NCI-H1694 (cell line): Measurements from ENCODE around the gene MORN1.

Experiments used
- DNase-seq: peaks from one replicate; lab custom pipeline; 2025; lab: John Stamatoyannopoulos, UW

Gene MORN1

DNA sequence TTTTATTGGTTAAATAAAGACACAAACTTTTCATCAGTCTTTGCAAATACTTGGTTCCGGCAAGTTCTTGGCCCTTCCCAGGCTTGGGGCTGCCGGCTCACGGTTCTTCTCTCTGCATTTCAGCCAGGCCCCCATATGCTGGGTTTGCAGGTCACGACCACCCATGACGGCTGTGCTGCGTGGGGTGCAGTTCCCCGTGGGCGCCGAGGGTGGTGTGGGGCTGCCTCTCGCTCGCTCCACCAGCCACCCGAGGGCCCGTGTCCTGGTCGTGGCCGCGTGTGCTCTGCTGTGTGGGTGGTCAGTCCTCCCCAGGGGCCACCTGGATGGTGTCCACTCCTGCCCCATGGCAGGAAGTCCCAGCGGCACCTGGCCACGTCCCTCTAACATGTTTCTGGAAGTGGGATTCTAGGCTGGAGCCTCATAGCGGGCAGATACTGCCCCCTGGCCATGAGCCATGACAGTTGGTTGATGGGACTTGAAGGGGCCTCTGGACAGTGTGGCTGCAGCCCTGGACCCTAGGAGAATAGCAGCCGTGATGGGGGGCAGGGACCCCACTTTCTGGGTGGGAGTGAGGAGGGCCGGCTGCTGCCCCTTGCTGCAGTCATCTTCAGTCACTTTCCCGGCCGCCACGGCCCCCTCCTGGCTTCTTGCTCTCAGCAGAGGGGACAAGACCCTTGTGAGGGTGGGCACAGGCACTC, 117.0 kb downstream of the MORN1 start:
- DNase-seq = no peak

DNA sequence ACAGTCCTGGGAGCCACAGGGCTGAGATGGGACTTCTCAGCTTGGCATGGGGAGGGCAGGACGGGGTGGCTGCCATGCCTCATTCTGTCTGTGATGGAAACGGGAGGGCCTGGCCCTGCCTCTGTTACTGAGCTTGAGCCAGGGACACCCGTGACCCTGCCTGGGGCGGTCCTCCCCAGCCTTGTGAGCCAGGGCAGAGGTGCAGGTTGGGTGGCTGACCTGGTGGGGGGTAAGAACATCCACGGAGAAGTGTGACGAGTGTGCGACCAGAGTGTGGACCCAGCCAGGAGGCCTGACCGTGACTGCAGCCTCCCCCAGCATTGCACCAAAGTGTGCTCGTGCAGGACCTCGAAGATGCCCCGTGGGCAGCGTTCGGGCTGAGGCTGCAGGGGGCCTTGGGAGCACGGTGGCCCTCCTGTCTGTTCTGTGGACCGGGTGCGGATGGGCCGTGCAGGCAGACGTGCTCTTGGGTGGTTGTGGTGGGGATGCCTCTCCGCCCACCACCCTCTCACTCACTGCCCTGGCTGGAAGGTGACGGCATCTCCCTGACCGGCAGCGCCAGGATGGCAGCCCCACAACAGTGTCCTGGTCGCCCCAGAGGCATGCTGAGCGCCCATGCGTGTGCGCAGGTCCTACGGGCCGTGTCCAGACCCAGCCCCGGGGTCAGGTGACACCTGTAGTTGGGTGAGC, 117.8 kb downstream of the MORN1 start:
- no peak for DNase-seq

DNA sequence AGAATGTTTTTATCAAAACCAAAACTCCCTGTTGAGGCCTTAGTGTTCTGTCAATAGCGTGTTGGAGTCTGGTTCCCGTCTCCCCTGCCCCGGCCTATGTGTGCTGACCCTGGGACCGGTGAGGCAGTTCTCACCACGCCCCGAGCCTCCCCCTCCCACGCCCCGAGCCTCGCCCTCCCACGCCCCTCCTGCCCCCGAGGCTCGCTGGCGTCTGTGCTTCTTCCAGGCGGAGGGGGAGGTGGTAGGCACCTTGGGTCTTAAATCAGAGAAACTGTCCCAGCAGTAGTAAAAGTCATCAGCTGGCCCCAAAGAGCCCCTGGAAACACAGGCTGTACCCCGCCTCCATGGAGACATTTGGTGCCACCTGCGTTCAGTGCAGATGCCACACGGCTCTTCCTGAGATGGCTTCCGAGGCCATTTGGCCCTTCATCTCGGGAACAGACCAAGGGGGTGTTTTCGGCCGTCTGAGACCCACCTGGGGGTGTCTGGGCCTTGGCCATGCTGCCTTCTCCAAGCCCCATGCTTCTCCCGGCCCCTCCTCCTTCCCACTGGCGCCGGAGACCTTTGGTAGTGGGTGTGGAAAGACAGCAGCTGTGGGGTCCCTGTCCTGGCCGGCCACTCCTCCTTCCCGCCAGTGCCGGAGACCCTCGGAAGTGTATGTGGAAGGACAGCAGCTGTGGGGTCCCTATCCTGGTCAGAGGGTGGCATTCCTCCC, 118.5 kb downstream of the MORN1 start:
- no peak for DNase-seq

DNA sequence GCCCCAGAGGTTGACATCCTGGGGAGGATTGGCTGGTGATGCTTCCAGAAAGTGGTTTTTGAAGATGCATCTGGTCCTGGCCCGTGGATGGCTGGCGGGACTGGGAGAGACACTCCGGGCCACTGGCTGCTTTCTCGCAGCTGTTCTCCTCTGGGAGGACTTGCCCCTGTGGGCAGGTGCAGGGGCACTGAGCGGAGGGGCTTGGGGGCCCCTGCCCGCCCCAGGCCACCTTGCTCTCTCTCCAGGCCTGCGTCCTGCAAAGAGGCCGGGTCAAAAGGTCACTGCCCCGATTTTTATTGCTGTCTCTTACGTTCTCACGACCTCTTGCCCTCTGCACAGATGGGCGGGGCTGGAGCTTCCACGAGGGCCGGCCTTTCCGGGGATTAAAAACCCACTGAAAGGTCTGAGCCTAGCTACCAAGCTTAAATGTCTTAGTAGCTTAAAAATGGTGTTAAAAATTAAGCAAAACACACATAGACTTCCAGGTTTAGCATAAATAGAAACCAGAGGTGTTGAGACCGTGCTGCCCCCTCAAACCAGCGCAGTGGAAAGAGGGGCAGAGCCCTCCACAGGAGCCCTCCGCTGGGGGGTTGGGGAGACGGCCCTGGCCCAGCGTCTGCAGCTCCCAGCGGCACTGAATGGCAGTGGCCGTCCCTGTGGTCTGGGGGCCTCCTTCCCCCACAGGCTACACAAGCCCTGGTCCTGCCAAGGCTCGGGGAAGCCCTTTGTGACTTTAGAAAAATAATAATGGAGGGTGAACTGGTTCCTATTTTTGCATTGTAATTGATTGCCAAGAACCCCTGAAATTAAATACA, 119.3 kb downstream of the MORN1 start:
- no peak for DNase-seq
